Esophagus squamous epithelium (tissue), 5 donors: ENCODE data around the gene CTDSPL2. TPM values are rescaled to one million over a fixed set of nuclear protein-coding genes. Genes with fewer than 3 reads are reported as not detected.

ENCODE experiments used
- DNase-seq: peaks from one replicate; lab custom pipeline; 2025; lab: John Stamatoyannopoulos, UW
- H3K27ac ChIP-seq, 4 donors: fragments of 200-600 bp; sonication (generic); one replicate each; pipeline ENCODE4 v1.5.1; 2016 to 2019; ENCODE audit warnings: mild to moderate bottlenecking in 1 of 4
- H3K27me3 ChIP-seq, 4 donors: fragments of 200-600 bp; sonication (generic); 1 replicate in 3 of 4; 2 replicates in 1 of 4; pipeline versions ENCODE4 v1.5.1 to v1.6.0; 2017 to 2021; ENCODE audit warnings: antibody characterized with exemption in 1 of 4
- H3K36me3 ChIP-seq, 3 donors: fragments of 200-600 bp; sonication (generic); one replicate each; pipeline ENCODE4 v1.5.1; 2016 to 2019
- H3K4me1 ChIP-seq, 3 donors: fragments of 200-600 bp; sonication (generic); one replicate each; pipeline ENCODE4 v1.5.1; 2017 to 2019
- H3K4me3 ChIP-seq, 4 donors: fragments of 200-600 bp; sonication (generic); 1 replicate in 3 of 4; 2 replicates in 1 of 4; pipeline ENCODE4 v1.5.1; 2016 to 2019; ENCODE audit warnings: mild to moderate bottlenecking in 2 of 4, moderate library complexity in 1 of 4
- H3K9me3 ChIP-seq, 3 donors: fragments of 200-600 bp; sonication (generic); one replicate each; pipeline ENCODE4 v1.5.1; 2016 to 2019
- POLR2A ChIP-seq, 4 donors: fragments of 450-650 bp; IDR thresholded peaks; one replicate each; pipeline ENCODE4 v1.6.1; 2017; ENCODE audit warnings: antibody characterized with exemption in 4 of 4, mild to moderate bottlenecking in 4 of 4, moderate library complexity in 3 of 4
- WGBS, 2 donors: methylation state at CpG; one replicate each; pipeline ENCODE4 v1.1.5; 2018; 5-methylcytosine and 5-hydroxymethylcytosine counted together
- intact Hi-C: fragments of 100-400 bp; cut with DNase I; formaldehyde crosslinking; loops from one replicate; pipeline ENCODE4 v1.15.0; 2022
- total RNA-seq, 4 donors: library from RNA; depleted of rRNA; stranded (reverse); fragments of >200 nt; gene quantifications; one replicate each; pipeline ENCODE4 v1.1.0, GENCODE V29; 2016
- TF ChIP-seq, protein P1 (sequence below), 6 experiments: fragments of 450-650 bp in 4 of 6; fragments of 200-600 bp in 2 of 6; sonication (generic) in 2 of 6; IDR thresholded peaks; one replicate each; pipeline ENCODE4 v1.5.1; 2016 to 2019; ENCODE audit warnings: antibody characterized with exemption in 6 of 6, mild to moderate bottlenecking in 4 of 6, moderate library complexity in 4 of 6
- donor health status: DM: yes; HTN: yes; CAD: no.

The CTDSPL2 gene
- total RNA-seq, 4 donors from 2014 or later: 23.4 to 43.9 (median 27.0) TPM

DNA sequence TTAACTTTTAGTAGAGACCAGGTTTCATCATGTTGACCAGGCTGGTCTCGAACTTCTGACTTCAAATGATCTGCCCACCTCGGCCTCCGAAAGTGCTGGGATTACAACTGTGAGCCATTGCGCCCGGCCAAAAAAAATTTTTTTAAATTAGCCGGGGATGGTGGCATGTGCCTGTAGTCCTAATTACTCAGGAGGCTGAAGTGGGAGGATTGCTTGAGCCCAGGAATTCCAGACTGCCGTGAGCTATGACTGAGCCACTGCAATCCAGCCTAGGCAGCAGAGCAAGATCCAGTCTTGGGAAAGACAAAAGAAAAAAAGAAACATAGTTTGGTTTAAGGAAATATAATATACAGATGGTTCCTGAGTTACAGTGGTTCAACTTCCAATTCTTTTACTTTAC lies 64.6 kb downstream of the CTDSPL2 start:
- intact Hi-C loops: no loop called here
- H3K4me1 ChIP-seq: peaks cover 0 to 10% (median 0%) of the 10 kb centered on the region in 3 donors
- TF ChIP-seq, protein P1, sequence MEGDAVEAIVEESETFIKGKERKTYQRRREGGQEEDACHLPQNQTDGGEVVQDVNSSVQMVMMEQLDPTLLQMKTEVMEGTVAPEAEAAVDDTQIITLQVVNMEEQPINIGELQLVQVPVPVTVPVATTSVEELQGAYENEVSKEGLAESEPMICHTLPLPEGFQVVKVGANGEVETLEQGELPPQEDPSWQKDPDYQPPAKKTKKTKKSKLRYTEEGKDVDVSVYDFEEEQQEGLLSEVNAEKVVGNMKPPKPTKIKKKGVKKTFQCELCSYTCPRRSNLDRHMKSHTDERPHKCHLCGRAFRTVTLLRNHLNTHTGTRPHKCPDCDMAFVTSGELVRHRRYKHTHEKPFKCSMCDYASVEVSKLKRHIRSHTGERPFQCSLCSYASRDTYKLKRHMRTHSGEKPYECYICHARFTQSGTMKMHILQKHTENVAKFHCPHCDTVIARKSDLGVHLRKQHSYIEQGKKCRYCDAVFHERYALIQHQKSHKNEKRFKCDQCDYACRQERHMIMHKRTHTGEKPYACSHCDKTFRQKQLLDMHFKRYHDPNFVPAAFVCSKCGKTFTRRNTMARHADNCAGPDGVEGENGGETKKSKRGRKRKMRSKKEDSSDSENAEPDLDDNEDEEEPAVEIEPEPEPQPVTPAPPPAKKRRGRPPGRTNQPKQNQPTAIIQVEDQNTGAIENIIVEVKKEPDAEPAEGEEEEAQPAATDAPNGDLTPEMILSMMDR (IDR thresholded peaks at IDR 0.05): no peak
- TF ChIP-seq POLR2A (IDR thresholded peaks at IDR 0.05): no peak
- H3K9me3 ChIP-seq: no peaks in the 10 kb centered on the region
- peaks cover 0 to 84% (median 12%) of the 10 kb centered on the region in 3 donors for H3K36me3 ChIP-seq
- H3K27ac ChIP-seq: no peak overlapping the region
- H3K4me3 ChIP-seq: no peak overlapping the region
- WGBS, 2 donors: 88 to 100% methylated on average over 5 to 7 of the region's 7 CpGs
- DNase-seq: no peak
- no peaks in the 10 kb centered on the region for H3K27me3 ChIP-seq

- DNase-seq: no peak
- intact Hi-C loops: no loop called here
- Histone ChIP-seq H3K4me1 (peaks cover 0 to 10% (median 0%) of the 10 kb centered on the region in 3 donors), H3K4me3 (no peak overlapping the region), H3K9me3 (no peaks in the 10 kb centered on the region), H3K27me3 (no peaks in the 10 kb centered on the region), H3K36me3 (peaks cover 0 to 84% (median 5%) of the 10 kb centered on the region in 3 donors), H3K27ac (no peak overlapping the region)
- 81 to 85% methylated on average over 3 of the region's 3 CpGs for WGBS, 2 donors
- TF ChIP-seq, protein P1 (IDR thresholded peaks at IDR 0.05): no peak
- no peak for TF ChIP-seq POLR2A (IDR thresholded peaks at IDR 0.05)
Observed at GRCh38 chr15:44492672-44493071, 65.2 kb downstream of the CTDSPL2 start.

GRCh38 chr15:44495562-44495961 lies 68.1 kb downstream of the CTDSPL2 start:
- Histone ChIP-seq H3K27me3 (no peaks in the 10 kb centered on the region), H3K36me3 (peaks cover 0 to 81% (median 3%) of the 10 kb centered on the region in 3 donors), H3K9me3 (no peaks in the 10 kb centered on the region), H3K27ac (no peak overlapping the region), H3K4me3 (no peak overlapping the region), H3K4me1 (no peaks in the 10 kb centered on the region)
- intact Hi-C loops: no loop called here
- no peak for TF ChIP-seq POLR2A (IDR thresholded peaks at IDR 0.05)
- TF ChIP-seq, protein P1 (IDR thresholded peaks at IDR 0.05): no peak
- 92% methylated on average over 8 of the region's 8 CpGs for WGBS, 2 donors
- no peak for DNase-seq

GRCh38 chr15:44500555-44500954 lies 73.1 kb downstream of the CTDSPL2 start:
- 55 to 63% methylated on average over 3 of the region's 3 CpGs for WGBS, 2 donors
- H3K27ac ChIP-seq: no peak overlapping the region
- H3K4me1 ChIP-seq: no peaks in the 10 kb centered on the region
- H3K9me3 ChIP-seq: no peaks in the 10 kb centered on the region
- no peak overlapping the region for H3K4me3 ChIP-seq
- DNase-seq: no peak
- H3K36me3 ChIP-seq: peaks cover 0 to 65% (median 10%) of the 10 kb centered on the region in 3 donors
- intact Hi-C loops: no loop called here
- no peaks in the 10 kb centered on the region for H3K27me3 ChIP-seq
- TF ChIP-seq POLR2A (IDR thresholded peaks at IDR 0.05): no peak
- TF ChIP-seq, protein P1 (IDR thresholded peaks at IDR 0.05): no peak

DNA sequence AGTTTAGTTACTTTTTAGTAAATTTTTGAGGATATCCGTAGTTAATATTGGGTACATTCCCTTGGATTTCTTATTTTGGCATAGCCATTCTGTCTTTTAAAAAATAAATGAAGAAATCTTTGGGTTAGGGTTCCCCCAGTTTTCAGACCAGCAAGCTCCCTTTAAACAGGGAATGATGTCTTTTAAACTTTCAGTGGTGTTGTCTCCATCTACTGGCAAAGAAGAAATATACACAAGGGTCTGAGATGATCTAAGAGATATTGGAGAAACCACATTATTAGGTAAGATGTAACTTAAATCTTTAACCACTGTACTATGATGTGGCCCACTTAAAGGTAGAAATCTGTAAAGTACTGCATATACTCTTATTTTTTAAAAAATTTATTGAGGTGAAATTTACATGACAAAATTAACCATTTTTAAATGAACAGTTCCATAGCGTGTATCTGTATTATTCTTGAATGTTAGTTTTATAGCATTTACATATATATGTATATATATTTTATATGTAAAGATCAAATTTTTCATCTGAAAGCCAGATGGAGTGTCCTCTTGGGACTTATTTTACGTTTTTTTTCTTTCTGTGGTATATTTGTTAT lies 74.4 kb downstream of the CTDSPL2 start:
- peaks cover 0 to 62% (median 10%) of the 10 kb centered on the region in 3 donors for H3K36me3 ChIP-seq
- 69 to 71% methylated on average over 3 of the region's 3 CpGs for WGBS, 2 donors
- TF ChIP-seq, protein P1 (IDR thresholded peaks at IDR 0.05): peak in 5 of 6 experiments; percentile 23 to 65 (median 44)
- no peak for TF ChIP-seq POLR2A (IDR thresholded peaks at IDR 0.05)

More for the DNA sequence above, 74.4 kb downstream of the CTDSPL2 start:
- Histone ChIP-seq H3K4me1 (no peaks in the 10 kb centered on the region), H3K9me3 (no peaks in the 10 kb centered on the region), H3K27ac (no peak overlapping the region), H3K27me3 (no peaks in the 10 kb centered on the region), H3K4me3 (no peak overlapping the region)
- DNase-seq: no peak
- intact Hi-C loops: no loop called here
